GM10266 (cell line): ENCODE measurements around the gene TTC22.
A peak's percentile ranks its signal among the peaks of the same experiment; 100 is the strongest.

Experiments
- DNase-seq: peaks from one replicate; pipeline ENCODE4 v3.0.0; 2012; ENCODE audit errors: extremely low spot score
- TF ChIP-seq, protein P1 (sequence below): IDR thresholded peaks from 2 replicates; pipeline ENCODE4 v1.5.1; 2012; ENCODE audit warnings: mild to moderate bottlenecking, low read depth; ENCODE audit not compliant: control insufficient read depth, insufficient read depth; ENCODE audit errors: missing control alignments

Gene TTC22

DNA sequence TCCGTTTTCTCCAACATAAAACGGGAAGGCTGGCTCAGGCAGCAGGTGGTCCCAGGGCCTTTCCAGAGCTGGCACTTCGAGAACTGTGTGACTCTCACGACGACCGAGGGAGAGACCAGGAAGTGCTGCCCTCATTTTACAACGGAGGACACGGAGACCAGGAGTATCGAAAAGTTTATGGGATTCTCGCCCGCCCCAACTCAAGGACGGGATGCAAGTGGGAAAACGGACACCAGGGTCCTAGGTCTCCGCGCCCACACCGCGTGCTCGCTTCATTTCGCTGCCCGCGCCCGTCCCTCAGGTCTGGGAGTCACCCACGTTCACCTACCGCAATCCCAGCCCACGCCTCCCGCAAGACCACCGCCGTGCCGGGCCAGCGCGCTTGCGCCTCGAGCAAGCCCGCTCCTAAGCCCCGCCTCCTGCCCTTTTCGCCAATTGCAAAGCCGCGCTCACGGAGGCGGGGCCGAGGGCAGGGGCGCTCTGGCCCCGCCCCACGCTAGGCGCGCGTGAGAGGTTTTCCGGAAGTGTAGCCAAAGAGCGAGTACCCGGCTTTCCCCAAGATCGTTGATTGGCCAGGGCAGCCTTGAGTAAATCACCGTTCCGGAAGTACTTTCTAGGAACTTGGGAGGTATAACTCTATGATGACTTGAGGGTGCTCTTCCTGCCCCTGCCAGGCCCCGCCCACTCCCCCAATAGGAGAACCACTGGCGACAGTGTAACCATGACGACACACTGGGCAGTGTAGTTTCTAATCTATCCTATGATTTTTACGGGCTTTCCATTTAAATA lies 36.8 kb downstream of the TTC22 start, which contains the start of gene PARS2:
Gene PARS2, minus strand, starts transcription at position 391 of the 789 bp plus-strand sequence. CDS start 5,362 bp downstream, outside the sequence.
- peak; percentile 97 for DNase-seq
- TF ChIP-seq, protein P1, sequence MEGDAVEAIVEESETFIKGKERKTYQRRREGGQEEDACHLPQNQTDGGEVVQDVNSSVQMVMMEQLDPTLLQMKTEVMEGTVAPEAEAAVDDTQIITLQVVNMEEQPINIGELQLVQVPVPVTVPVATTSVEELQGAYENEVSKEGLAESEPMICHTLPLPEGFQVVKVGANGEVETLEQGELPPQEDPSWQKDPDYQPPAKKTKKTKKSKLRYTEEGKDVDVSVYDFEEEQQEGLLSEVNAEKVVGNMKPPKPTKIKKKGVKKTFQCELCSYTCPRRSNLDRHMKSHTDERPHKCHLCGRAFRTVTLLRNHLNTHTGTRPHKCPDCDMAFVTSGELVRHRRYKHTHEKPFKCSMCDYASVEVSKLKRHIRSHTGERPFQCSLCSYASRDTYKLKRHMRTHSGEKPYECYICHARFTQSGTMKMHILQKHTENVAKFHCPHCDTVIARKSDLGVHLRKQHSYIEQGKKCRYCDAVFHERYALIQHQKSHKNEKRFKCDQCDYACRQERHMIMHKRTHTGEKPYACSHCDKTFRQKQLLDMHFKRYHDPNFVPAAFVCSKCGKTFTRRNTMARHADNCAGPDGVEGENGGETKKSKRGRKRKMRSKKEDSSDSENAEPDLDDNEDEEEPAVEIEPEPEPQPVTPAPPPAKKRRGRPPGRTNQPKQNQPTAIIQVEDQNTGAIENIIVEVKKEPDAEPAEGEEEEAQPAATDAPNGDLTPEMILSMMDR, result no peak

- no peak for DNase-seq
- TF ChIP-seq, protein P1, result no peak
Observed at GRCh38 chr1:54763816-54764132, 37.3 kb downstream of the TTC22 start.

GRCh38 chr1:54758678-54759348 lies 42.3 kb downstream of the TTC22 start:
- TF ChIP-seq, protein P1, result no peak
- no peak for DNase-seq

GRCh38 chr1:54757833-54758232 lies 43.3 kb downstream of the TTC22 start:
- TF ChIP-seq, protein P1, result no peak
- no peak for DNase-seq

DNA sequence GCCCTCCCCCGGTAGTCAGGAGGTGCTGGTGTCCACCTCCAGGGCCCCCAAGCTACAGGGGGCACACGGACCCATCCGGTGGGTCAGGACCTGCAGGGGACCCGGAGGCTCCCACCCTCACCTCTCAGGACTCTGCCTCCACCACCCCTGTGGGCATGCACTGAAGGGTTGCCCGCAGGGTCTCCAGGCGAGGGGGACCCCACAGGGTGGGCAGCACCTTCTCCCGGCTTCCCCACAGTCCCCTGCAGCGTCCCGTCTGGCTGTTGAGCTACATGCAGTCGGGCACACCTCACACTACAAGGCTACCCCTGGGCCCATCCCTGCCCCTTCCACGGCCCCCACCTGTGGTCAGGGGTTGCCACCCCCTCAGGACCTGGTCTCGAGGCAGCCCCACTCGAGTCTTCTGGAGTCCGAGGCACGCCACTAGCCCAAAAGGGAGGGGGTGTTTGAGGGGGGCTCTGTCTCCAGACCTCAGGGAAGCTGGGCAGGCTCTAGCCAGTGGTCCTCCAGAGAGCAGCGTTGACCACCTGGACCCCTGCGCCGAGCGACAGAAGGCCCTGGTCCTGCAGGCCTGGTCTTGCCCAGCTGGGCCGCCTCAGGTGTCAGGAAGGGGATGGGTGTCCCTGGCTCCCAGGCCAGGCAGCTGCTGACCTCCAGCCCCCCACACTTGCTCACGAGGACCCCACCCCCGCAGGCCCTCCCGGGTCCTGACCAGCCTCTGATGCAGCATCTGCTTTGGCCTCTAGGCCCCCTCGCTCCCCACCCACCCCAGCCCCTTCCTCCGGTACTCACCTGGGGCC lies 46.4 kb downstream of the TTC22 start:
- TF ChIP-seq, protein P1, result no peak
- DNase-seq, result no peak

DNA sequence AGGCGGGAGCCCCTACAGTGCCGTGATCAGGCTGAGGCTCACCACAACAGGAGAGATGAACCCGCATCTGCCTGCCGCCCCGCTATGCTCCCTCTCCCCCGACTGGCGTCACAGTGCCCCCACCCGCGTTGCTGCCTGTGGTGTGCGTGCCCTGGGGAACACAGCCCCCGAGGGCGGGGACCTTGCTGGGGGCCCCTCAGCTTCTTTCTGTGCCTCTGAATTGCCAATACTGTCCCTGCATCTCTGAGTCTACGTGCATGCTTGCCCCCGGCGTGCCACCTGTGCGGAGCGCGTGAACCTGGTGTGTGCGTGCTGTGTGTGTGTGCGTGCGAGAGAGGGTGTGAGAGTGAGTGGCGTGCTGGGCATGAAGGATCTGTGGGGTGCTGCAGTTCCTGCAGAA lies 47.1 kb downstream of the TTC22 start:
- no peak for DNase-seq
- TF ChIP-seq, protein P1, result no peak

DNA sequence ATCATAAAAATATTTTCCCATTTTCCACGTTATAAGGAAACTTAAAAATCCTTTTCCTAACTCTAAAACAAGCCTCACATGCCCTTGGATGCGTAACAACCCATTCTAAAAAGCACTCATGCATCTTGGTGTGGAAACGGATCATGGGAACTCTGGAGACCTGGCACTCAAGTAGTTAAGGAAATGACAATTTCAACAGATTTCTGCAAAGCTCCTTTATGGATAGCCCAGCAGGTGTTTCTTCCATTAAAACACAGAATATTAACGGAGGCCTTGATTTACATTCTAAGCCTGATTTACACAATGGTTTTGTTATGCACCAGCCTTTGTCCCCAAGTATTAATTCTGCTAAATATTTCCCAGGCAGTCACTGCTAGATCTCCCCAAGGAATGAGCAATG lies 49.7 kb downstream of the TTC22 start:
- no peak for DNase-seq

More for the DNA sequence above, 49.7 kb downstream of the TTC22 start:
- TF ChIP-seq, protein P1, result no peak
